Urinary bladder (tissue), 4 donors: ENCODE data around the gene DCP1B. TPM values are rescaled to one million over a fixed set of nuclear protein-coding genes. Genes with fewer than 3 reads are reported as not detected.

Experiments used
- DNase-seq: peaks from one replicate; pipeline ENCODE4 v3.0.0-alpha.2; 2015; ENCODE audit errors: extremely low spot score
- H3K27ac ChIP-seq: one replicate; pipeline ENCODE4 v1.5.1; 2013; ENCODE audit warnings: low read depth, mild to moderate bottlenecking, moderate library complexity
- H3K36me3 ChIP-seq: one replicate; pipeline ENCODE4 v1.6.1; 2013; ENCODE audit warnings: mild to moderate bottlenecking, moderate library complexity; ENCODE audit not compliant: insufficient read depth
- H3K4me1 ChIP-seq: one replicate; pipeline ENCODE4 v1.6.1; 2013; ENCODE audit warnings: mild to moderate bottlenecking, moderate library complexity; ENCODE audit not compliant: insufficient read depth
- H3K4me3 ChIP-seq: one replicate; pipeline ENCODE4 v1.5.1; 2013; ENCODE audit warnings: low read depth, low read length
- WGBS: extraction: QIAGEN DNeasy Blood & Tissue Kit; methylation state at CpG from one replicate; pipeline ENCODE4 v1.1.7; 2013; 5-methylcytosine and 5-hydroxymethylcytosine counted together
- polyA plus RNA-seq: library from polyadenylated mRNA; stranded (reverse); fragments of 200-250 nt; gene quantifications from one replicate; pipeline ENCODE4 v1.2.3, GENCODE V29; 2013
- total RNA-seq: library from RNA; depleted of rRNA; stranded (reverse); fragments of >200 nt; gene quantifications from one replicate; pipeline ENCODE4 v1.2.3, GENCODE V29; 2014
- donor health status: healthy with polysubstance abuse.
- donor health status: healthy.

DCP1B gene
- total and polyA plus RNA-seq, 2 donors = 16.7 to 24.4 TPM

- WGBS = 83% methylated on average over 17 of the region's 17 CpGs
- Histone ChIP-seq H3K36me3 (no peaks in the 10 kb centered on the region), H3K4me1 (no peaks in the 10 kb centered on the region), H3K27ac (no peak overlapping the region), H3K4me3 (no peak overlapping the region)
- no peak for DNase-seq
Observed at GRCh38 chr12:1920971-1921370, 83.3 kb downstream of the DCP1B start.

GRCh38 chr12:1920436-1920835 is 83.8 kb downstream of the DCP1B start:
- H3K36me3 ChIP-seq = no peaks in the 10 kb centered on the region
- WGBS = 94% methylated on average over 13 of the region's 13 CpGs
- H3K4me1 ChIP-seq = no peaks in the 10 kb centered on the region
- no peak overlapping the region for H3K27ac ChIP-seq
- H3K4me3 ChIP-seq = no peak overlapping the region
- no peak for DNase-seq

- DNase-seq = no peak
- Histone ChIP-seq H3K36me3 (no peaks in the 10 kb centered on the region), H3K4me1 (no peaks in the 10 kb centered on the region), H3K27ac (no peak overlapping the region), H3K4me3 (no peak overlapping the region)
- 96% methylated on average over 3 of the region's 3 CpGs for WGBS
Observed at GRCh38 chr12:1919763-1920162, 84.5 kb downstream of the DCP1B start.

- DNase-seq = no peak
Observed at GRCh38 chr12:1919284-1919683, 85.0 kb downstream of the DCP1B start.

GRCh38 chr12:1918884-1919236 is 85.4 kb downstream of the DCP1B start:
- H3K36me3 ChIP-seq = no peaks in the 10 kb centered on the region
- no peak for DNase-seq
- H3K27ac ChIP-seq = no peak overlapping the region
- H3K4me1 ChIP-seq = no peaks in the 10 kb centered on the region
- H3K4me3 ChIP-seq = no peak overlapping the region
- WGBS = 77% methylated on average over 6 of the region's 6 CpGs

More at GRCh38 chr12:1919284-1919683, 85.0 kb downstream of the DCP1B start:
- Histone ChIP-seq H3K4me1 (no peaks in the 10 kb centered on the region), H3K27ac (no peak overlapping the region), H3K4me3 (no peak overlapping the region), H3K36me3 (no peaks in the 10 kb centered on the region)
- WGBS = 92% methylated on average over 5 of the region's 5 CpGs

GRCh38 chr12:1918081-1918883 is 86.0 kb downstream of the DCP1B start, which contains the start of gene CACNA2D4:
TSS of gene CACNA2D4 (minus strand) at chr12:1918652. CDS start at chr12:1918473, 179 bp downstream.
- no peak within 1 kb of the TSS for H3K4me3 ChIP-seq
- WGBS = 48% methylated on average over 18 of the region's 18 CpGs
- H3K36me3 ChIP-seq = no peaks in the 10 kb centered on the region
- no peaks in the 10 kb centered on the region for H3K4me1 ChIP-seq
- no peak for DNase-seq
- H3K27ac ChIP-seq = no peak within 1 kb of the TSS

GRCh38 chr12:1917172-1918070 is 86.8 kb downstream of the DCP1B start:
- DNase-seq = no peak
- 56% methylated on average over 22 of the region's 22 CpGs for WGBS
- no peak overlapping the region for H3K4me3 ChIP-seq
- H3K4me1 ChIP-seq = no peaks in the 10 kb centered on the region
- no peak overlapping the region for H3K27ac ChIP-seq
- H3K36me3 ChIP-seq = no peaks in the 10 kb centered on the region

GRCh38 chr12:1916371-1917171 is 87.7 kb downstream of the DCP1B start:
- Histone ChIP-seq H3K36me3 (no peaks in the 10 kb centered on the region), H3K27ac (no peak overlapping the region), H3K4me1 (no peaks in the 10 kb centered on the region), H3K4me3 (no peak overlapping the region)
- WGBS = 32% methylated on average over 18 of the region's 18 CpGs
- no peak for DNase-seq

- DNase-seq = no peak
- WGBS = 89% methylated on average over 18 of the region's 18 CpGs
- Histone ChIP-seq H3K4me1 (no peaks in the 10 kb centered on the region), H3K4me3 (no peak overlapping the region), H3K27ac (no peak overlapping the region), H3K36me3 (no peaks in the 10 kb centered on the region)
Observed at GRCh38 chr12:1915082-1915968, 88.9 kb downstream of the DCP1B start.

- 88% methylated on average over 17 of the region's 17 CpGs for WGBS
- DNase-seq = no peak
- H3K36me3 ChIP-seq = no peaks in the 10 kb centered on the region
Observed at GRCh38 chr12:1914114-1914911, 89.9 kb downstream of the DCP1B start.

GRCh38 chr12:1913377-1914113 is 90.7 kb downstream of the DCP1B start:
- Histone ChIP-seq H3K27ac (no peak overlapping the region), H3K4me1 (no peaks in the 10 kb centered on the region), H3K36me3 (no peaks in the 10 kb centered on the region), H3K4me3 (no peak overlapping the region)
- WGBS = 80% methylated on average over 12 of the region's 12 CpGs
- no peak for DNase-seq

More at GRCh38 chr12:1914114-1914911, 89.9 kb downstream of the DCP1B start:
- no peak overlapping the region for H3K4me3 ChIP-seq
- H3K27ac ChIP-seq = no peak overlapping the region
- no peaks in the 10 kb centered on the region for H3K4me1 ChIP-seq
